ENCODE data around the gene WNT5A. TPM values are rescaled to one million over a fixed set of nuclear protein-coding genes. Genes with fewer than 3 reads are reported as not detected.

The WNT5A gene
- total RNA-seq, 1 donor from 2014 or later: 0.77 TPM

DNA sequence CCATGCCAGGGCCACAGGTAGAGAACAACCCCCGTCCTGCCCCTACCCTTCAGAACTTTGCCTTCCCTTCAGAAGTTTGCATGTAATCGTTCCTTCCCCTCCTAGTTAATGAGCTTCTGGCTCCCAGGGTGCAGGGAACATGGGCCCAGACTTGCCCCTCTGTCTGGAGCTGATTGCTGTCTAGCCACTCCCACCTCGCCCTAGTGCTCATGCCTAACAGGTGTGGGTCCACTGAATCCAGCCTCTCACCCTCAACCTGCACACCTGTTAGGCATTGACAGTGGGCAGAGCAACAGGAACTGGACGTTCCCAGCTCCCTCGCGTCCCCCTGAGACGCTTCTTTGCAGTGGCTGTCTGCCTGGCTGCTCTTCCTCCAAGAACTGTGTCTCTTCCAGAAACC lies 40.3 kb downstream of the WNT5A start:
- no peak for DNase-seq (ENCODE audit: low read depth in 2 of 2)

DNA sequence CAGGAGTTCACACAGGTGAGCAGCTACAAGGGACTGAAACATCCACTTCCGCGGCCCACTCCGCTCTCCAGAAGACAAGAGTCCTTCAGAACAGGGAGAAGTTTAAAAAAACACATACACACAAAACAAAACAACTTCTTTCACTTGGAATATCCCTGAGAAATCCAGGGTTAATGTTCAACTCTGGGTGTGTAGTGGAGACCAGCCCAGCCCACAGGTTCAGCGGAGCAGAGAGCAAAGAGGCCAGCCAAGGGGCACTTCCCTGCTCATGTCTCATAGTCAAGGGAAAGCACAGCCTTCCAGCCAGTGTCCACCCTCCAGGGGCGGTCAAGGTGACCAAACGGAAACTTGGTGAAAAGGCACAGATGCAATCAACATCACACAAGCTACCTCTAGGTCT lies 41.6 kb downstream of the WNT5A start:
- DNase-seq (ENCODE audit: low read depth in 2 of 2): no peak

DNA sequence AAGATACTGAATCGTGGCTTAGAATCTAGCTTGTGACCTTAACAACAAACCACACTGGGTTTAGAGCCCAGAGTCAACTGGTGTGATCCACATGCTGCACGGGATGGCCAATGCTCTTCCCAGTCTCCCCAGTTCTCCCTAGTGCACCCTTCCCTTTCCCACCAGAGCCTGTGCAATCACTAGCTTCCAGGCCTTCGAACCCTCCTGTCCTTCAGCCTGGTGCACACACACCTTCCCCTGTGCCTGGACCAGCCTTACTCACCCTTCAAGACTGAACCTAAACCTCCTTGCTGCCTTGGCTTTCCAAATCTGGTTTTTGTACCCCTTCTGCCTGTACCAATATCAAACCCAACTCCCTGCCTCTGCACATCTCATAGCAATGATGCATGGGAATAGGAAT lies 43.8 kb downstream of the WNT5A start:
- DNase-seq (ENCODE audit: low read depth in 2 of 2): no peak

DNA sequence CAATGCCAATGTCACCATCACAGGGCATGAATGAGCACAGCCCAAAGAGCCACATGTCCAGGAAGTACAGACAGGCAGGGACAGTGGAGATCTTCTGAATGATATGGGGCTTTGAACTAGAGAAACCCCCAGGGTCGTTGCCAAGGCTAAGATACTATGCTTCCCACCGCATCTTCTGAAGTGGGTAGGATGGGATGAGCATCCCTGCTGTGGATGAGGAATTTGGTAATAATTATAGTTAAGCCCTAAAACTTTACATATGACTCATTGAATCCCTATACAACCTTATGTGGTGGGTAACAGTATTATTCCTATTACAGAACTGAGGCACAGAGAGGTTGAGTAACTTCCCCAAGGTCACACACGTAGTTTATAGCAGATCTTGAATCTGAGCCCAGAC lies 44.2 kb downstream of the WNT5A start:
- no peak for DNase-seq (ENCODE audit: low read depth in 2 of 2)

DNA sequence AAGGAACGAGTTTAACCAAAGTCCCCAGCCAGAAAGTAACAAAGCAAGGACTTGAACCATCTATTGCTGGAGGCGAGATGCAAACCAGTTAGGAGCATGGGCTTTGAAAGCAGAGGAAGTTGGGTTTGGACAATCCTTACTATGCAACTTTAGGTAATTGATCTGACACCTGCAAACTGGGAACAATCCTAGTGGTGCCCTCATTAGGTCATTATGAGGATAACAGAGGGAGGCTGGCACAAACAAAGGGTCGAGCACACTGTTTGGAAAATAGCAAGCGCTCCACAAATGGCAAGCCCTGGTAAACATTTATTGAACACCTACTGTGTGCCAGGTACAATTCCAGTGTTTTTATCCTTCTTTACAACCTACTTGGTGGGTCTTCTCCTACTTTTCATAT lies 45.6 kb downstream of the WNT5A start:
- no peak for DNase-seq (ENCODE audit: low read depth in 2 of 2)

DNA sequence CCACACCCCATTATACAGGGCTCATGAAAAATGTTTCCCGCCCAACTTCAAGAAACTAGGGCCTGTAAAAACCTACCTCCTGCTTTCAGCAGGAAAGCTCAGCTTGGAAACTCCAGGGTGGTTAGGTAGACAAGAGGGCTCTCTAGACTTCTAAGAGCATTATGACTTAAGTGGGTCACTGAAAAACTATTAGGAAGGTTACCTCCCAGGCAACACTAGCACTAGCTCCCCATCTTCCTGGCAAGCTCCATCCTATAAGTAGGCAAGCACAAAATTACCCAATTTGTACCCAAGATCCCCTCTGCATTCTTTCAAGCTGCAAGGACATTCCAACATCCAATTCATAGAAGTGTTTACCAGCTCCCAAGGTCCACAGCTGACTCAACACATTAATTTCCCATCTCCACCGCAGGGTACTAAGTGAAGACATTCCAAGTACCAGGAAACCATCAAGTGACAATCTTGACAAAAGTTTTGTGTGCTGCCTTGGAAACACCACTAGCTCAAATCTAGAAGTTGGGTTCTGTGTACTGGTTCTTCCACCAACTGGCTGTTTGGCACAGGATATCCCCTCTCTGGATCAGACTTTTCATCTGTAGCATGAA lies 46.9 kb downstream of the WNT5A start:
- no peak for DNase-seq (ENCODE audit: low read depth in 2 of 2)

DNA sequence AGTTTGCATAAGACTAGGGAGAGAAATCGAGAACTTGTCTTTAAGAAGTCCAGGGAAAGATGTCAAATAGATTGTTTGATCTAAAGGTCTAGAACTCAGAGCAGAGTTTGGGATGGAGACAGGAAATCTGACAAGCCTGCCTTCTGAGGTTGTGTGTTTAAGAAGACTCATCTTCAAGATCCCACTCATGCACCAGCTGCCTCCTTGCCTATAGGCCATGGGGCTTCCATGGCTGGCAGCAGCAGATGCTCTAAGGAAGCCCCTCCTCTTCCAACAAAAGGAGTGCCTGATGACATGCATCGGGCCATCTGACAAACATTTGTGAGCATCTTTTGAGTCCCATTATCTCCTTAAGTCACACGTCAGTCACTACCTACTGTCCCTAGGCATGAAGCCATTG lies 47.4 kb downstream of the WNT5A start:
- no peak for DNase-seq (ENCODE audit: low read depth in 2 of 2)

DNA sequence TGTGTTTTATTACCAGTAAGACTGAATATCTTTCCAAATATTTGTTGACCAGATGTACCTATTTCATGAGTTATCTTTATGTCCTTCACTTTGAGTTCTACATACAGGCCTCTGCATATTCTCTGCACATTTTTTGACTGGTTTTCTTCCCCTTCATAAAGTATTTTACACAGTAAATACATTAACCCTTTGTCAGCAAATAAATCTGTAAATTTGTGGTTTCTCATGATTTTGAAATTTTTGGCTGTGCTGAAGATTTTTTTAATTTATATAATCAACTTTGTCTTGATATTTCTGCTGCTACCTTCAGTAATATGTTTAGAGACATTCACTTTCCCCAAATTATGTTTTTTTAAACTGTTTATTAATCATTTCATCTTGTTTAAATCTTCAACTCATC lies 50.5 kb downstream of the WNT5A start:
- DNase-seq (ENCODE audit: low read depth in 2 of 2): no peak

DNA sequence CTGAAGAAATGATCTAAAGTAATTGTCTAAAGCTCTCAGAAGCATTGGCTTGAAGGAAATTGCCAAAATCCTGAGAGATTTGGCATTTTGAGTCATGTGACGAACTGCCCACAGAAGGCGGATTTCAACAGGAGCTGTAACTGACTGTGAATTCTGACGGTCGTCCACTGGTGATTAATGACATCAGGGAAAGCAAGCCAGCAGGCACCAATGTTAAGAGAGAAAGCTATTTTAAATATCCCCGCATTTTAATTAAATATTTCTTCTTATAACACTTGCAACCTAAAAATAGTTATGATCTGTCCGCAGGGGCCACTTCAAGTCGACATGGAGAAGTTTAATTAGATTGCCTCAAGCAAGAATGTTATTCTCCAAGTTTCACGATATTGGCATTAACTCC lies 51.6 kb downstream of the WNT5A start:
- DNase-seq (ENCODE audit: low read depth in 2 of 2): no peak

DNA sequence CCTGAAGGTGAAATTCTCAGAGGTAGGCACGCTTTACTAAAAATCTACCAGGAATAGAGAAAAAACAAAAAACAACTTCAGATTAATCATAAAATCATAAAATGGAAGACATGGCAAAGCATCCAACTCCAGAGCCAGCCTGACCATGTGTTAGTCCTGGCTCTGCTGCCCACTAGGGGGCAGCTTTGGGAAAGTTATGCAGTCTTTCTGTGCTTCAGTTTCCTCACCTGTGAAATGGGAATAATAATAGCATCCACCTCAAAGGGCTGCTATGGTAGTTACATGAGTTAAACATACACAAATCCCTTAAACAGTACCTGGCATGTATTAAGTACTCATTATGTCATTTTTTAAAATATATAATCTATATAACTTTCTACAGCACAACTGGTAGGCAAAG lies 52.3 kb downstream of the WNT5A start:
- peak in 1 of 2 donors; percentile 4 for DNase-seq (ENCODE audit: low read depth in 2 of 2)

DNA sequence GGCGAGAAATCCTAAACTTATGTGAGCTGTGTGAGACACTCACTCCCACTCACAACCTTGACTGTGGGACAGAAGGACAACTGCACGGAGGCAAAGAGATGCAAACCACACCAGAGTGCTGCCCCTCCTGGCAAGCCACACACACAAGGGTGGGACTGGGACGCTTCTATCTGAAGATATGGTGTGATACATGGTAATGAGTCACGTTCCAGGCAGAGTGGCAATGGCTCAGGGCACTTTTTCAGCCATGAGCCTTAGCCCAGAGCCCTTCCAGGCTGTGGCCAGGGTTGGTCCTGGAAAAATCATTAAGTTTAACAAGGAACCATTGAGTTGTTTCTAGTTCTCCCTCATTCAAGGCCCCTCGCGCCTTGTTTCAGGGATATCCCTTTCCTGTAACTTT lies 56.1 kb downstream of the WNT5A start:
- DNase-seq (ENCODE audit: low read depth in 2 of 2): no peak

DNA sequence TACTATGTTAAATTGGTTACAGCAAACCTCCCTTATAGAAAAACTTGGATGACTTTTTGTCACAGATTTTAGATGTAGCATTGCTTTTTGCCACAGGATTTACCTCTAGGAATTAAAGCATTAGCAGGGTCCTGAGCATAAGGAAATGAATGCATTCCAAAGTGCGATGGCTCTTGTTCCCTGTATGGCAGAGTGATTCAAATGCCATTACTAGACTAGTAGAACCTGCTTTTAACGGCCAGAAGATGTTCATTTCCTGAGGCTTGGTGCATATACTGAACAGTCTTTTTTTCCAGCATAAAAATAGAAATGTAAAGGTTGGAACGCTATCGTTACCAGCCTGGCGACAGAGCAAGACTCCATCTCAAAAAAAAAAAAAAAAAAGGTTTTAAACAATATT lies 59.4 kb downstream of the WNT5A start:
- DNase-seq (ENCODE audit: low read depth in 2 of 2): no peak

DNA sequence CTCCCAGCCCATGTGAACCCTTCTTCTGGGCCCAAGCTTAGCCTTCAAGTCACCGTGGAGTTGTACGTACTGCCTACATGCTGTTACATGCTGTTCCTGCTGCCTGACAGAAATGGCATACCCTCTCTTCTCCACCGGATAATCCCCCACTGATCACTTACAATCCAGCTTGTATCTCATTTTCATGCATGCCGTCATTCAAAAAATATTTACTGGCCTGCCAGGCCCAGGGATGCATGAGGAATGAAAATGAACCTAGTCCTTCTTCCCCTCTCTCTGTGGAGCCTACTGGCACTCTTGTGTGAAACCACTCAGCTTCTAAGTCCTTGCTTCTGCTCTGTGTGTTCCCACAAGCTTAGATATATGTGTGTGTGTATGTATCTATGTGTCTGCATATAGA lies 60.6 kb downstream of the WNT5A start:
- no peak for DNase-seq (ENCODE audit: low read depth in 2 of 2)

DNA sequence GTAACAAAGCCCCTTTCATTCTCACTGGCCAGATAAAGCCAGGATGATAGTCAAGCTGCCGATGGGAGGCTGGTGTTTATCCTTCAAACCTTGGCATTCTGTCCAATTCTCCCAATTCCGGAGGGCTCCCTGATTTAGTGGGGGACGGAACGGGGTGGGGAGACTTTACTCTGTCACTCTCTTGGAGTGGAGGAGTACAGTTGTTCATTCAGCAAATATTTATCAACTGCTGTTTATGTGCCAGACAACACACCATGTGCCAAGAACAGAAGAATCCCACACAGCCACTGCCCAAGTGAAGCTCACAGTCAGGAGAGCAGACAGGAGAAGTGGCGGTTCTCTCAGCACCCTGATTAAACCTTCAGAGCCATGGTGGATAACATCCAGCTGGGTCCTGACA lies 63.3 kb downstream of the WNT5A start:
- DNase-seq (ENCODE audit: low read depth in 2 of 2): no peak

DNA sequence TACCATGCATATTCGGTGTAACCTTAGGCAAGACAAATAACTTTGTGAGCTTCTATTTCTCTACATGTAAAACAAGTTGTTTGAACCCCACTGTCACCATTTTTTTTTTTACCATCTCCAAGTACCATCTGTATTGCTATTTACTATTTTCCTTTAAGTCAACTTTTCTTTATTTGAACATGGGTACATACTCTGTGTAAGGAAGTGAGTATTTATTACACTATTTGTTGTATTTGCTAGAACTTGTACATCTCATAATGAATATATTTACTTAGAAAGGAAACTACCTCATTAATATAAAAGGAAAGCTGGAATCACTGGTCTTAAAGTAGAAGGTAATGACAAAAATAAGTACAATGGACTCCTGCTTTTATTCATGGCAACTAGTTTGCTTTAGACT lies 69.9 kb downstream of the WNT5A start:
- DNase-seq (ENCODE audit: low read depth in 2 of 2): no peak

DNA sequence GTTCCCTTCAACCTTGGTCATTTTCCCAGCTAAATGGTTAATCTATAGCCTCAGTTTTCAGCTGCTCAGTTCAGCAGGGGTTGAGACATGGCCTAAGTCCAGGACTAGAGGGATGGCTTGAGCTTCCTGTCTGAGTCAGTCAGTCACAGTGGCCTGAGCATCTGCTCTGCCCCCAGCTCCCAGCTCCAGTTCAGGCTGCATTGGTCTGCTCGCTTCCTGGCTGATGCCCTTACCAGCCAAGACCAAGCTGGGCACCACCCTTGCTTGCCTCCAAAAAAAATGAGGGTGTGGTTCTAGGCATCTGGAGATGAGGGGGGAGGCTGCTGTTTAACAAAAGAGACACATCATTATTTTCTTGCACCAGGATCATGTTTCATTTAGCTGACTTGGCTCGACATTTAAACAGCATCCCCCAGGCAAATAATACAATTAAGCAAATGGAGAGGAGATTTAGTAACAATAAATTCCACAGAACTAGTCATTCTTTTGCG lies 70.7 kb downstream of the WNT5A start:
- no peak for DNase-seq (ENCODE audit: low read depth in 2 of 2)
